ENCODE results near the gene TDRD1.

TDRD1 gene

GRCh38 chr10:114179747-114180146, 594 bp downstream of the TDRD1 start:
- no peak for DNase-seq

- DNase-seq = no peak
Observed at GRCh38 chr10:114180937-114181336, 1.8 kb downstream of the TDRD1 start.

DNA sequence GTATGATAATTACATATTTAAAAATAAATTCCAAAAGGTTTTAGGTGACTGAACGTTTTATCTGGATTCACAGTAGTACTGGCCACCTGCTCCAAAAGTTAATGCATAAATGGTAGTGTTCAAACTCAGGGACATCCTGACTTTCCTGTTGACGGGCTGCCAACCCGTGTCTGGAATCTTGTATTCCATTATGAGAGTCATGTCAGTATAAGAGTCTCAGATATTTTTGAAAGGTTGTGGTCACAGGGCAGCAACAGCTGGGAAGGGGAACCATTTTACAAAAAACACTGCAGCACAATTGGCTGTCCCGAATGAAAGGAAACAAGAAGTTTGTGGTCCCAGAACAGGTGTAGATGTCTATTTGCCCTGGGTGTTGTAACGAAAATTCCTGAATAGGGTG, 2.8 kb downstream of the TDRD1 start:
- DNase-seq = no peak

GRCh38 chr10:114183563-114183962, 4.4 kb downstream of the TDRD1 start:
- DNase-seq = no peak

GRCh38 chr10:114184276-114184675, 5.1 kb downstream of the TDRD1 start:
- DNase-seq = no peak

- no peak for DNase-seq
Observed at GRCh38 chr10:114188001-114188400, 8.8 kb downstream of the TDRD1 start.

- no peak for DNase-seq
Observed at GRCh38 chr10:114188900-114189299, 9.7 kb downstream of the TDRD1 start.

- no peak for DNase-seq
Observed at GRCh38 chr10:114189700-114190099, 10.5 kb downstream of the TDRD1 start.

DNA sequence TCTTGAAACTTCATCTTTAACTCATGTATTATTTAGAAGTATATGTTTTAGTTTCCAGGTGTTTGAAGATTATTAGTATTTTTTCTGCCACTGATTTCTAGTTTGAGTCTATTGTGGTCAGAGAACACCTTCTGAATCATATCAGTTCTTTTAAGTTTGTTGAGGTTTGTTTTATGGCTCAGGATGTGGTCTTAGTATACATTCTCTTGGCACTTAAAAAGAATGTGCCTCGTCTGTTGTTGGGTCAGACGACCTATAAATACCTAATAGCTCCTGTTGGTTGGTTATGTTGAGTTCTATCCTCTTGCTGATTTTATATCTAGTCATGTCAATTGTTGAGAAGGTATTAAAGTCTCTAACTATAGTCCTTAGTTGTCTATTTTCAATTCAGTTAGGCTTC, 15.9 kb downstream of the TDRD1 start:
- DNase-seq = no peak

DNA sequence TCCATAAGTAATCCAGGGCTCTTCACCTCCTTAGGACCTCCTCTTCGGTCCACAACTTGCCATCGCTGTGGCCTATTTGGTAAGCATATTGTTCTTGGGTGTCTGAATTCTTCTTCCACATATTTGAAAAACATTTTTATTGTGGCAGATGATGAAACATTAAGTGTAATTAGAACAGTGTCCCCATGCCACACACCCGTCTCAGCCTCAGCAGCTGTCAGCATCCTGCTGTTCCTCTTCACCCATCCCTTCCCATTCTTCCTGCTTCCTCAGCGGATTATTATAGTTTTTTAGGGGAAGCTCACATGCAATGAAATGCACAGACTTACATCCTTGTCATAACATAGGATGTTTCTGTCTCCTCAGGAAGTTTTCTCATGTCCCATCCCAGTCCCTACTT, 20.1 kb downstream of the TDRD1 start:
- no peak for DNase-seq

GRCh38 chr10:114202812-114203211, 23.7 kb downstream of the TDRD1 start:
- DNase-seq = no peak

DNA sequence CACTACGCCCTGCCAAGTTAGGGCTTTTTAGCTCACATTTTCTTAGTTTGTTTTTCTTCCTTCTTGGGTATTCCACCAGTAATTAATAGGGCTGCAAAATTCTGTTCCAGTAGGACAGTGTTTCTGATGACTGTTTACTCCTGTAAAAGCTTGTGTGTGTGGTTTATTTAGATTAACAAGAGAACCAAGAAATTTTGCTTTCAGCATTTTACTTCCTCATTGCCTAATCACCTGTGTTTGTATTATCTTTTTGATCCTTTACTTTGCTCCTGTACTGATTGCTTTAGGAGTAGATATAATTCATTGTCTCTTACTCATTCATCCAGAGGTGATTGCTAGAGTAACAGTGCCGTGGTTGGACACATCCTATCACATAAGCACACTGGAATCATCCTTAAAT, 27.7 kb downstream of the TDRD1 start:
- DNase-seq = no peak

- no peak for DNase-seq
Observed at GRCh38 chr10:114207349-114207748, 28.2 kb downstream of the TDRD1 start.

GRCh38 chr10:114208351-114208750, 29.2 kb downstream of the TDRD1 start:
- DNase-seq = no peak

GRCh38 chr10:114212153-114212552, 33.0 kb downstream of the TDRD1 start:
- DNase-seq = no peak

GRCh38 chr10:114215033-114215432, 35.9 kb downstream of the TDRD1 start:
- no peak for DNase-seq

GRCh38 chr10:114220281-114220680, 41.1 kb downstream of the TDRD1 start:
- DNase-seq = no peak

DNA sequence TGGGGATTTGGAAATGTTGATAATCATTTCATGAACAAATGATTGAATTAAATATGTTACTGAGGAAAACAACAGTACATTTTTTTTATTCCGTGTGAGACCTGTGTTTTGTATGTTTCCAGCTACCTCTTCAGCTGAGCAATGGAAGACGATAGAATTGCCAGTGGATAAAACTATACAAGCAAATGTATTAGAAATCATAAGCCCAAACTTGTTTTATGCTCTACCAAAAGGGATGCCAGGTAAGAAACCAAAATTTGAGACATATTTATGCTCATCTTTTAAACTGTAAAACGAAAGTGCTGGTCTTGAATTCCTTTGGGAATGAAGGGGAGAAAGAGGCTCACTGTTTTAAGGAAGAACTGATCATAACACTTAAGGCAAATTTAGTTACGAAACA, 42.1 kb downstream of the TDRD1 start:
- DNase-seq = no peak

GRCh38 chr10:114223066-114223465, 43.9 kb downstream of the TDRD1 start:
- DNase-seq = no peak

GRCh38 chr10:114228156-114228555, 49.0 kb downstream of the TDRD1 start:
- DNase-seq = no peak

- no peak for DNase-seq
Observed at GRCh38 chr10:114232561-114233176, 53.5 kb downstream of the TDRD1 start.

- no peak for DNase-seq
Observed at GRCh38 chr10:114233482-114233881, 54.3 kb downstream of the TDRD1 start.

GRCh38 chr10:114234132-114234531, 55.0 kb downstream of the TDRD1 start:
- DNase-seq = no peak

DNA sequence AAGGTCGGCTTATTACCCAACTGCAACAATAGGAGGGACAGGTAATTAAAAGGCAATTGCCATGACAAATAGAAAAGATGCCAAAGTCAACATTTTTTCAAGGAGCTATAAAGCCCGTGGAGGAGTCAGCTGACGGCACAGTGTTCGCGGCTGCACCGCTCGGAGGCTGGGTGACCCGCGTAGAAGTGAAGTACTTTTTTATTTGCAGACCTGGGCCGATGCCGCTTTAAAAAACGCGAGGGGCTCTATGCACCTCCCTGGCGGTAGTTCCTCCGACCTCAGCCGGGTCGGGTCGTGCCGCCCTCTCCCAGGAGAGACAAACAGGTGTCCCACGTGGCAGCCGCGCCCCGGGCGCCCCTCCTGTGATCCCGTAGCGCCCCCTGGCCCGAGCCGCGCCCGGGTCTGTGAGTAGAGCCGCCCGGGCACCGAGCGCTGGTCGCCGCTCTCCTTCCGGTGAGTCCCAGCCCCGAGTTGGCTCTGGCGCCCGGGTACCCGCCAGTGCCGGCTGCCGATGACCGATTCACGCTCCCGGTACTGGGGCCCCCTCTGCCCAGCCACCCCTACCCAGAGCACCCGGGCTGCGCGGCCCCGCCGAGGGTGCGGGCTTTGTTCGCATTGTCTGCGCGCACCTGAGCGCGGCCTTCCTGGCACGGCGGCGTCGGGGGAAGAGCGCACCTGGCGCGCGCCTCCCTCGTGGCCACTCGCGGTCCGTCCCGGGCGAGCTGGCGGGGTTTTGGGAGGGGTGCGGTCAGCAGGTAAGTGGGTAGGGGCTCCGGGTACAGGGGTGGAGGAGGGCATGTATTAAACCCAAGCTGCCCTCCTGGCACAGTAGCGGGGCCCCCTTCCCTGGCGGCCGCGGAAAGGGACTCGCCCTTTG, 60.2 kb downstream of the TDRD1 start, which contains the start of gene VWA2:
Gene VWA2, plus strand, starts transcription at position 138 of the 877 bp plus-strand sequence. CDS start 9,460 bp downstream, outside the sequence.
- DNase-seq = no peak

DNA sequence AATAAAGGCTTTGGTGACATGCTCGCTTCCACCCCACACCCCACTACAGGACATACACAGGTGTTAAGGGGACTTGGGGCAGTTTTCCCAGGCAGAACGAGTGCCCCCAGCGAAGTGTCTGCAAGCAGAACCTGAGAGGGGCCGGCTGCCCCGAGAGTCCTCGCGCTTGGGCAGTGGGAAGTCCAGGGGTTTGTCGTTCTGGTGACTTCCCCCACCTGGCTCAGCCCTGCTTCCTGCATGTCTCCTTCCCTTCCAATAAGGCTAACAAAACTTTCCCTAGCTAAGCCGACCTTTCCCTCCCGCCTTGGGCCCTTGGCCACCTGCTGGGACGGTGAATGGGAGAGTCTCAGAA, 60.8 kb downstream of the TDRD1 start:
- no peak for DNase-seq

All from NCI-H2227 treated with DMSO at 0.1 percent for 48 hours (cell line).